LNCAP (cell line): ENCODE data around the gene CCDC85B.

Source experiments
- TF ChIP-seq, protein P1 (sequence below): fragments of 450-650 bp; IDR thresholded peaks from 2 replicates; pipeline ENCODE4 v1.5.1; 2017; ENCODE audit warnings: mild to moderate bottlenecking

The CCDC85B gene

DNA sequence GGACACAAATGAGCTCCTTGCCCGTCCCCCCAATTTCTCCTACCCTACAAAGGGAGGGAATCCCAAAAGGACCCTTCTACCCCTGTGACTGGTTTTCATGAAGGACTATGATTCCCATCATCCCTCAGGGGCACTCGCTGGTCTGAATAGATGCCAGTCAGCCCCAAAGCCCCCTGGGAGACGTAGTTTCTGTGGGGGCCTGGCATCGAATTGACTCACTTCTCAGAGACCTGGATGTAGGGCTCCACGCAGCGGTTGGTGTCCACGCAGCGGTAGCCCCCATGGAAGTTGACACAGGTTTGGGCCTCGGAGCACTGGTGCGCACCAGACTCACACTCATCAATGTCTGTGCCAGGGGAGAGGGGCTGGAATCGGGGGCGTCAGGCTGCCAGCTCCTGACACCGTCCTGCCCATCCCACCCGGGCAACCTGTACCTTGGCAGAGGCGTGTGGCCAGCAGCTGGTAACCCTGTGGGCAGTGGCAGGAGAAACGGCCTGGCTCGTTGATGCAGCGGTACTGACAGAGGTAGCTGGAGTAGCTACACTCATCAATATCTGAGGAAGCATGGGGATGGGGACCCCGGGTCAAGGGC lies 22.3 kb upstream of the CCDC85B start:
- TF ChIP-seq, protein P1, sequence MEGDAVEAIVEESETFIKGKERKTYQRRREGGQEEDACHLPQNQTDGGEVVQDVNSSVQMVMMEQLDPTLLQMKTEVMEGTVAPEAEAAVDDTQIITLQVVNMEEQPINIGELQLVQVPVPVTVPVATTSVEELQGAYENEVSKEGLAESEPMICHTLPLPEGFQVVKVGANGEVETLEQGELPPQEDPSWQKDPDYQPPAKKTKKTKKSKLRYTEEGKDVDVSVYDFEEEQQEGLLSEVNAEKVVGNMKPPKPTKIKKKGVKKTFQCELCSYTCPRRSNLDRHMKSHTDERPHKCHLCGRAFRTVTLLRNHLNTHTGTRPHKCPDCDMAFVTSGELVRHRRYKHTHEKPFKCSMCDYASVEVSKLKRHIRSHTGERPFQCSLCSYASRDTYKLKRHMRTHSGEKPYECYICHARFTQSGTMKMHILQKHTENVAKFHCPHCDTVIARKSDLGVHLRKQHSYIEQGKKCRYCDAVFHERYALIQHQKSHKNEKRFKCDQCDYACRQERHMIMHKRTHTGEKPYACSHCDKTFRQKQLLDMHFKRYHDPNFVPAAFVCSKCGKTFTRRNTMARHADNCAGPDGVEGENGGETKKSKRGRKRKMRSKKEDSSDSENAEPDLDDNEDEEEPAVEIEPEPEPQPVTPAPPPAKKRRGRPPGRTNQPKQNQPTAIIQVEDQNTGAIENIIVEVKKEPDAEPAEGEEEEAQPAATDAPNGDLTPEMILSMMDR: no peak

DNA sequence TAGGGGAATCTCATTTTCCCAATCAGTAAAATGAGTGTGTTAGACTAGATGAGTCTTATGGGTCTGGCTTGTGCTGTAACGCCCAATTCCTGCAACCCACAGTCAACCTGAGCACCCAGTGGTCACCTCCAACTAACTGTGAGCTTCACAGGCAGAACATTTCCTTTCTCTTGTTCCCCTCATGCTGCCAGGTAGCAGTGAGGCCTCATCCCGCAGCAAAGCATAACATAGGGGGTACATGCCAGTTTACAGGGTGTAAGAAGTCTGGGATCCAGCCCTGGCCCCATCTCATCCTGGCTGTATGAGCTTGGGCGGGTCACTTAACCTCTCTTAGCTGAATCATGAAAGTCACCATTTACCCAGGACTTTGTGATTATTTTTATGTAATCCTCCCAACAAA lies 21.6 kb upstream of the CCDC85B start:
- TF ChIP-seq, protein P1: no peak

DNA sequence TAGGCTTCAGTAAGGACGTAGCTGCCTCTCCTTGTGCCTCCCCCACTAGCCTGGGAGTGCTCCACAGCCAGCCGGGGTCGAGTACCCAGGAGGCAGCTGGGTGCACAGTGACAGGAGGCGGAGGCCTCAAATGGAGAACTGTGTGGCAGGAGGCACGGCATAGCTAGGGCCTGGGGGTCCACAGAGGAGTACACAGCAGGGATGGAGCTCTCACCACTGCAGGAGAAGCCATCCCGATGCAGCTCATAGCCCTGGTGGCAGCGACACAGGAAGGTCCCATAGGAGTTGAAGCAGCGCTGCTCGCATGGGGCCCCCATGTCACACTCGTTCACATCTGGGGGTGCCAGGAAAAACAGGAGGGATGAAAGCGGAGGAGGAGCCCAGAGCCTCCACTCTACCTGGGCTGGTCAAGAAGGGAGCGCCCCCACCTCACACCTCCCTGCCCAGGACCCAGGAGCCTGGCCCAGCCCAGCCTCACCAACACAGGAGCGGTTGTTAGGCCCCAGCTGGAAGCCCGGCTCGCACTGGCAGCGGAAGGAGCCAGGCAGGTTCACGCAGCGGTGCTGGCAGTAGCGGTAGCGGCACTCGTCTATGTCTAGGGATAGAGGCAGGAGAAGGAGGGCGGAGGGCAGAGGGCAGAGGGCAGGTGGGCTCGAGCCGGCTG lies 20.7 kb upstream of the CCDC85B start:
- TF ChIP-seq, protein P1: no peak

DNA sequence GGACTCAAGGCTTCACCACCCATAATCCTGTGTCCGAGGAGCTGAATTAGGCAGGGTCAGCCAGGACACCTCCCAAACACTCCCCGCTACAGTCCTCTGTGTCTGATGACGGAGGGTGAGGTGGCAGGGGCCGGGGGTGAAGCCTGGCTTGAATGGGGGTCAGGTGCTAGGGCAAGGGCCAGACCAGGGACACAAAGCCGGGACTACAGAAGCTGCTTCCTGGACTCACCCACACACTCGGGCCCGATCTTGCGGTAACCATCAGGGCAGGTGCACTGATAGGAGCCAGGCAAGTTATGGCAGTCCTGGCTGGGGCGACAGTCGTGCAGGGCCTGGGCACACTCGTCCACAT lies 20.2 kb upstream of the CCDC85B start:
- TF ChIP-seq, protein P1: no peak

DNA sequence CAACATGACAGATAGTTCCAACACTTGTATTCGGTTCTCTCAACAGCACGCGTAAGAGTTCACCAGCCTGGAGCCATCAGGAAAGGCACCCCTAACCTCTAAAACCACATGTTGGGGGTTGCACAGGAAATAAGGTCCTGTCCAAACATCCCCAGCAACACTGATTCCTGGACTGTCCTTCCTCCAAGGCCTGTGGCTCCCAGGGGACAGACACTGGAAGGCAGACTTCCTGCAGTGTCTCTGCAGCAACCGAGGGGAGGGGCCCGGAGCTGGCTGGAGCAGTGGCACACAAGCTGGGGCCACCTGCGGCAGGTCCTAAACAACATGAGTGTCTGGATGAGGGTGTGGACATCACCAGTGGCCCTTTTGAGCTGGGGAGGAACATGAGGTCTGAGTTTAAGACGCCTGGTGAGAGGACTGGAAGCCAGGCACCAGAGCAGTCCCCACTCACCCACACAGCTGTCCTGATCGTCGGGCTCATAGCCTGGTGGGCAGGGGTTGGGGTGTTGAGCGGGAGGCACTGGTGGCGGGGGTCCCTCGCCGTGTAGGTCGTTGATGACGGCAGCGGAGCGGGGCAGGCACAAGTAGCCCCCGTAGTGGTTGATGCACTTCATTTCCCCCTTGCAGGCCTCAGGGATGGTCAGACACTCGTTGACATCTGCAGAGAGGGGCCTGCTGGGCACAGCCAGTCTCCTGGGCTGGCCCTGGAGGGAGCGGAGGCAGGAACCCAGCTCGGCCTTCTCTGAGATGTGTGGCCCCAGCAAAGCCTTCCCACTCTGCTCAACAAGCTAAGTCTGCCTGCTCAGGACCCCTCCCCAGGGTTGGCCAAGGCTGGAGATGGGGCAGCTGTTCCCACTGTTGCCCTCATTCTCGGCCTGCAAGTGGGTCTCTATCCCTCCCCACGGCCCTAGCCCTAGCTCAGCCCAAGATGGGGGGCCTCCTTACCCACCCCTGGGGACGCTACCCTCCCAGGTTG lies 19.5 kb upstream of the CCDC85B start:
- TF ChIP-seq, protein P1: no peak

DNA sequence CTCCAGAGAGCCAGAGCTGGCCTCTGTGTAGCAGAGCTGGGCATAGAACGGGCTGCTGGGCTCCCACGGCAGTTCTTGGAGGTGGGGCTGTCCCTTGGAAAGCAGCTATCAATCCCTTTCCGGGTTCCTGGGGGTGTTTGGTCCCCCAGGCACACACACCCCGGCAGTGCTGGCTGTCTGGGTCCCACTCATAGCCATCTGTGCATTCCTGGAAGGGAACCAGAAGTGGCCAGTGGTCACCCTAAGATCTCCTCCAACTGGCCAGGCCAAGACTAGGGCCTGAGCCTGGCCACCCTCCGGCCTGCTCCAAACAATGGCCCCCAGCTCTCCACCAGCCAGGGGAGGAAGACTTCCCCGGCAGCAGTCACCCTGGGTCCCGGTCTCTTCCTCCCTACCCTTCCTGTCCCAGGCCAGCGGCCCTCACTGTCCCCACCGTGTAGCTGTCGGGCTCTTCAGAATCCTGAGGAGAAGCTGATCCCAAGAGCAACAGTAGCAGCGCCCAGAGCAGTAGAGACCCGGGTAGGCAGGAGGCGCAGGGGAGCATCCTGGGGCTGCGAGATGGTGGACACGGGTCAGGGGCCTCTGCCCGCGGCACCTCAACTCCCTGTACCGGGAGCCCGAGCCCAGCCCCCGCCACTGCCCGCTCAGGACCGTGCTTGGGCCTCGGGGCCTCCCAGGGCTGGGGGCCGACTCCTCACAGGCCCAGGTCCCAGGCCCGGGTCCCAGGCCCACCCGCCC lies 18.5 kb upstream of the CCDC85B start:
- TF ChIP-seq, protein P1: no peak
